Stimulated activated CD8-positive, alpha-beta memory T cell treated with anti-CD3 and anti-CD28 coated beads, Interleukin-2, amount 100 ng/mL, for 1 hour (primary cell): ENCODE data around the gene CCDC9B.

Experiments
- DNase-seq, 2 donors: peaks; one replicate each; pipeline ENCODE4 v3.0.0-alpha.2; 2020; ENCODE audit warnings: low read depth in 2 of 2

Gene CCDC9B

GRCh38 chr15:40307421-40308211 is 33.1 kb downstream of the CCDC9B start, which contains the start of gene PLCB2:
PLCB2 (minus strand) TSS chr15:40307935; CDS start chr15:40307672, 263 bp downstream.
- peak; percentile 24 to 41 for DNase-seq

- no peak for DNase-seq
Observed at GRCh38 chr15:40306908-40307307, 33.8 kb downstream of the CCDC9B start.

GRCh38 chr15:40306371-40306770 is 34.4 kb downstream of the CCDC9B start:
- DNase-seq: no peak

GRCh38 chr15:40305281-40305680 is 35.5 kb downstream of the CCDC9B start:
- no peak for DNase-seq

GRCh38 chr15:40303576-40303975 is 37.2 kb downstream of the CCDC9B start:
- DNase-seq: no peak

GRCh38 chr15:40302981-40303380 is 37.8 kb downstream of the CCDC9B start:
- no peak for DNase-seq

GRCh38 chr15:40302288-40302886 is 38.4 kb downstream of the CCDC9B start:
- no peak for DNase-seq

- DNase-seq: no peak
Observed at GRCh38 chr15:40301467-40302179, 39.1 kb downstream of the CCDC9B start.

GRCh38 chr15:40300771-40301170 is 40.0 kb downstream of the CCDC9B start:
- no peak for DNase-seq

GRCh38 chr15:40300367-40300766 is 40.4 kb downstream of the CCDC9B start:
- no peak for DNase-seq

- DNase-seq: no peak
Observed at GRCh38 chr15:40298216-40298935, 42.4 kb downstream of the CCDC9B start.

GRCh38 chr15:40297356-40297755 is 43.4 kb downstream of the CCDC9B start:
- DNase-seq: no peak

GRCh38 chr15:40296561-40297230 is 44.0 kb downstream of the CCDC9B start:
- DNase-seq: no peak

GRCh38 chr15:40295877-40296560 is 44.7 kb downstream of the CCDC9B start:
- DNase-seq: no peak

- no peak for DNase-seq
Observed at GRCh38 chr15:40295297-40295696, 45.4 kb downstream of the CCDC9B start.

- DNase-seq: no peak
Observed at GRCh38 chr15:40293905-40294895, 46.5 kb downstream of the CCDC9B start.

GRCh38 chr15:40293006-40293405 is 47.7 kb downstream of the CCDC9B start:
- DNase-seq: no peak

GRCh38 chr15:40292246-40292645 is 48.5 kb downstream of the CCDC9B start:
- DNase-seq: no peak

GRCh38 chr15:40290918-40291574 is 49.7 kb downstream of the CCDC9B start:
- DNase-seq: no peak
